Type B pancreatic cell (in vitro differentiated cells): Measurements from ENCODE around the gene PLEKHH3. TPM values are rescaled to one million over a fixed set of nuclear protein-coding genes. Genes with fewer than 3 reads are reported as not detected.
A peak's percentile ranks its signal among the peaks of the same experiment; 100 is the strongest.

ENCODE experiments used
- DNase-seq: peaks from one replicate; pipeline ENCODE4 v3.0.0; 2021; ENCODE audit warnings: mixed read lengths; ENCODE audit not compliant: unreplicated experiment; ENCODE audit errors: extremely low spot score
- H3K27ac Mint-ChIP-seq: 2 replicates; pipeline ENCODE4 v1.8.0; 2021; ENCODE audit warnings: mild to moderate bottlenecking, mixed read lengths
- H3K27me3 Mint-ChIP-seq: 2 replicates; pipeline ENCODE4 v1.8.0; 2021; ENCODE audit warnings: mixed read lengths
- H3K36me3 Mint-ChIP-seq: 2 replicates; pipeline ENCODE4 v1.8.0; 2021; ENCODE audit warnings: mixed read lengths
- H3K4me1 Mint-ChIP-seq: one replicate; pipeline ENCODE4 v1.8.0; 2021; ENCODE audit warnings: mixed read lengths; ENCODE audit not compliant: unreplicated experiment
- H3K4me3 Mint-ChIP-seq: 2 replicates; pipeline ENCODE4 v1.8.0; 2021; ENCODE audit warnings: mild to moderate bottlenecking, mixed read lengths
- H3K9me3 Mint-ChIP-seq: 2 replicates; pipeline ENCODE4 v1.8.0; 2021; ENCODE audit warnings: mixed read lengths
- CTCF ChIP-seq: fragments of 200-600 bp; sonication (generic); conservative IDR thresholded peaks from 2 replicates; pipeline ENCODE4 v1.5.0; 2021; ENCODE audit warnings: antibody characterized with exemption, mild to moderate bottlenecking
- total RNA-seq: library from RNA; stranded (reverse); gene quantifications from 2 replicates; pipeline ENCODE4 v1.2.1, GENCODE V29; 2021; ENCODE audit warnings: low replicate concordance

Gene PLEKHH3
- total RNA-seq, 1 donor from 2014 or later: 29.1 TPM

GRCh38 chr17:42686520-42687128 lies 9.8 kb upstream of the PLEKHH3 start:
- H3K4me3 Mint-ChIP-seq: no peak overlapping the region
- H3K27ac Mint-ChIP-seq: no peak overlapping the region
- no peak for TF ChIP-seq CTCF
- no peaks in the 10 kb centered on the region for H3K9me3 Mint-ChIP-seq
- peaks cover 5% of the 10 kb centered on the region for H3K36me3 Mint-ChIP-seq
- no peak for DNase-seq
- H3K4me1 Mint-ChIP-seq: peaks cover 20% of the 10 kb centered on the region
- H3K27me3 Mint-ChIP-seq: peaks cover 19% of the 10 kb centered on the region

GRCh38 chr17:42685831-42686230 lies 9.0 kb upstream of the PLEKHH3 start:
- H3K27me3 Mint-ChIP-seq: peaks cover 19% of the 10 kb centered on the region
- no peaks in the 10 kb centered on the region for H3K9me3 Mint-ChIP-seq
- H3K4me3 Mint-ChIP-seq: peak overlapping the region; percentile 36
- H3K4me1 Mint-ChIP-seq: peaks cover 23% of the 10 kb centered on the region
- no peak for DNase-seq
- H3K36me3 Mint-ChIP-seq: peaks cover 5% of the 10 kb centered on the region
- H3K27ac Mint-ChIP-seq: peak overlapping the region; percentile 20
- TF ChIP-seq CTCF: no peak

- Mint-ChIP-seq H3K27ac (peak overlapping the region; percentile 20), H3K9me3 (no peaks in the 10 kb centered on the region), H3K27me3 (peaks cover 19% of the 10 kb centered on the region), H3K4me3 (peak overlapping the region; percentile 36), H3K36me3 (peaks cover 5% of the 10 kb centered on the region), H3K4me1 (peaks cover 27% of the 10 kb centered on the region)
- no peak for TF ChIP-seq CTCF
- no peak for DNase-seq
Observed at GRCh38 chr17:42684929-42685556, 8.2 kb upstream of the PLEKHH3 start.

- peaks cover 5% of the 10 kb centered on the region for H3K36me3 Mint-ChIP-seq
- no peak for DNase-seq
Observed at GRCh38 chr17:42683407-42684034, 6.7 kb upstream of the PLEKHH3 start.

GRCh38 chr17:42682722-42683403 lies 6.1 kb upstream of the PLEKHH3 start:
- Mint-ChIP-seq H3K27me3 (peaks cover 19% of the 10 kb centered on the region), H3K27ac (peak overlapping the region; percentile 72), H3K4me3 (peak overlapping the region; percentile 88), H3K9me3 (no peaks in the 10 kb centered on the region), H3K36me3 (peaks cover 5% of the 10 kb centered on the region), H3K4me1 (peaks cover 40% of the 10 kb centered on the region)
- DNase-seq: no peak
- TF ChIP-seq CTCF: no peak

More at GRCh38 chr17:42683407-42684034, 6.7 kb upstream of the PLEKHH3 start:
- TF ChIP-seq CTCF: no peak
- Mint-ChIP-seq H3K4me1 (peaks cover 36% of the 10 kb centered on the region), H3K4me3 (peak overlapping the region; percentile 88), H3K9me3 (no peaks in the 10 kb centered on the region), H3K27ac (no peak overlapping the region), H3K27me3 (peaks cover 19% of the 10 kb centered on the region)
